Renal cortex interstitium (tissue), 11 donors: ENCODE data around the gene CARMIL3. TPM values are rescaled to one million over a fixed set of nuclear protein-coding genes. Genes with fewer than 3 reads are reported as not detected.
A peak's percentile ranks its signal among the peaks of the same experiment; 100 is the strongest.

Source experiments
- DNase-seq, 11 donors: peaks; one replicate each; pipeline ENCODE4 v3.0.0-alpha.2; 2013; ENCODE audit warnings: low read depth in 9 of 11, low spot score in 4 of 11; ENCODE audit errors: extremely low read depth in 1 of 11
- polyA plus RNA-seq, 3 donors: library from polyadenylated mRNA; unstranded; fragments of 120-200 nt; gene quantifications; one replicate each; pipeline ENCODE4 v1.2.1, GENCODE V29; 2013; ENCODE audit not compliant: insufficient read length in 3 of 3

Gene CARMIL3
- polyA plus RNA-seq, 3 donors = 1.5 to 3.7 (median 2.7) TPM

DNA sequence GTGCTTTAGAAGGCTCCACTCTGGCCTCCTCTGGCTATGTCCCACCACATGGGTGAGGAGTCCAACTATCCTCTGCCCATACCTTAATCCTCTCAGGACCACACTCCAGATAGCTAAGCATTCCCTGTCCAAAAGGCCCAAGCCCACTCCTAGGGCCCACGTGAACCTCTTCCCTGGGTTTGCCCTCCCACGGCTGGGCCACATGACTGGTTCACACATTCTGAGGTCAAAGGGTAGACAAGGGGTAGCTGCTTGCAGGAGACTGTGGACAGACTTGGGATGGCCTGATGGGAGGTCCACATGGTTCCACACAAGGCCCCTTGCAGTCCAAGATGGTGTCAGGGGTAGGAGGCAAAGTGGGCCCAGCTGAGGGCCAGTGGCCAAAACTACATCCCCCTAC is 36.3 kb downstream of the CARMIL3 start:
- DNase-seq = no peak

DNA sequence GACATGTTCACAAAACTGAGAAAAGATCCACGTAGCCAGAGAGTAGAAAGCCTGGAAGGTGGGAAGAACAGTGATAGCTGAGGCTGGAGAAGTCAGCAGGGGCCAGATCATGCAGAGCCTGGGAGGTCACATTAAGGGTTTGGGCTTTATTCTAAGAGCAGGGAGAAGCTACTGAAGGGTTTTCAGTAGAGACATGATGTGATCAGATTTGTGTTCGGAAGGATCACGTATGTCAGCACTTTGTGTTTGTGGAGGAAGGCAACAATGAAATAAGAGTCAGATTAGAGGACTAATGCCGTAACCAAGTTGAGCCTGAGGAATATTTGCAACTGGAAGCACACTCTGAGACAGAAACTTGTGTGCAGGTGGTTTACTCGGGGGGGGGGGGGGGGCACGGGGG is 38.1 kb downstream of the CARMIL3 start:
- DNase-seq = no peak

DNA sequence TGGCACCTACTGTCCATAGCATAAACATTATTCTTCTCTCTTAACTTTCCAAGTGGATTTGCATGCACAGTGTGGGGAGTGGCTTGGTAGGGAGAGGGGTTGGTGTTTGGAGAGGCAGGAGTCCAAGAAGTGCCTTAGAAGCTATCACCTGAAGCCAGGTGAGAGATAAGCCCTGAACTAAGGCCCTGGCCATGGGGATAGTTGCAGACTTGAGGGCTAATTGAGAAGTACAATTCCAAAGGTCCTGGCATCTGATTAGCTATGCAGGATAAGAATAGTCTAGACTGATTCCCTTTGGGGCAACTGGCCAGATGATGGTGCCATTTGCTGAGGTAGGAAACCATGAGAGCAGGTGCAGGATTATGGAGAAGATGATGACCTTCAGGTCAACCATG is 40.3 kb downstream of the CARMIL3 start:
- no peak for DNase-seq

DNA sequence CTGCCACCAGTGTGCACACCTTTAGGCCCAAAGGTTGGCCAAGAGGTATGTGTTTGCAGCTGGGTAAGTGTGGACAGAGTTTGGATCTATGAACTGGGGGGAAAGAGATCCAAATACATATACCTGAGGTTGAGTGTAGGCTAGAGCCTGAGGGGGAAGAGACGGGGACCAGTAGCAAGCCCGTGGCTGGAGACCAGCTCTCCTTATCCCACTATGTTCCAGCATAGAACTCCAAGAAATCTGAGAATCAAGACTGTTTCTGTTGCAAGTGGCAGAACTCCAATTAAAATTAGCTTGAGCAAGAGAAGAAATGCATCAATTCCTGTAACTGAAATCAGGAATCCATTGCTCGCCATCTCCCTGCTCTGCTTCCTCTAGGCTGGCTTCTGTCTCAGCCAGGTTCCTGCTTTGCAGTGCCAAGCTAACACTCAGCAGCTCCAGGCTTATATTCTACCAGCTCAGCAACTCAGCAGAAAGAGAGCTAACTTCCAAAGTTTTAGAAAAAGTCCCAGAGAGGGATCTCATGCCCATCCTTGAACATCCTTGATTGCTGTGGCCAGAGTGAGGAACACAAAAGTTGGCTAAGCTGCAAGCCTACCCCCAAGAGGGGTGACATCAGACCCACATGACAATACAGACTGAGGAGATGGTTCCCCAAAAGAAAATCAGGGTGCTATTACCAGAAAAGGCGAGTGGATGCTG is 40.8 kb downstream of the CARMIL3 start:
- no peak for DNase-seq

DNA sequence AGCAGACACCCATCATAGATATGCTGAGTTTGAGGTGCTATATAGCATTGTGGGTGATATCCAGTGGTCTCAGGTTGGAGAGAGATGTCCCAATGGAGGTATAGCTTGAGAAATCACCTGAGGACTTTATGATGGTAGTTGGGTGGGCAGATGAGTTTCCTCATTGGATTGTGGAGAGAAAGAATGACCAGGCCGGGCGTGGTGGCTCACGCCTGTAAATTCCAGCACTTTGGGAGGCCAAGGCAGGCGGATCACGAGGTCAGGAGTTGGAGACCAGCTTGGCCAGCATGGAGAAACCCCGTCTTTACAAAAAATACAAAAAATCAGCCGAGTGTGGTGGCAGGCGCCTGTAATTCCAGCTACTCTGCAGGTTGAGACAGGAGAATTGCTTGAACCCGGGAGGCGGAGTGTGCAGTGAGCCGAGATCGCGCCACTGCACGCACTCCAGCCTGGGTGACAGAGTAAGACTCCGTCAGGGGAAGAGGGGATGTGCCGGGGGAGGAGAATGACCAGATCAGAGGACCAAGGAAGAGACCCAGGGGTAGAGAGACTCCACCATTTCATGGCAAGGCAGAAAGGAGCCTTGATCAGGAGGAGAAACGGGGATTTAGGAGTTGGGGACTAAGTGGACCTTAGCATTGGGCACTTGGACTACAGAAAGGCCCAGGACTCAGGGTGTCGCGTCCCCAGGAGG is 41.5 kb downstream of the CARMIL3 start:
- no peak for DNase-seq

DNA sequence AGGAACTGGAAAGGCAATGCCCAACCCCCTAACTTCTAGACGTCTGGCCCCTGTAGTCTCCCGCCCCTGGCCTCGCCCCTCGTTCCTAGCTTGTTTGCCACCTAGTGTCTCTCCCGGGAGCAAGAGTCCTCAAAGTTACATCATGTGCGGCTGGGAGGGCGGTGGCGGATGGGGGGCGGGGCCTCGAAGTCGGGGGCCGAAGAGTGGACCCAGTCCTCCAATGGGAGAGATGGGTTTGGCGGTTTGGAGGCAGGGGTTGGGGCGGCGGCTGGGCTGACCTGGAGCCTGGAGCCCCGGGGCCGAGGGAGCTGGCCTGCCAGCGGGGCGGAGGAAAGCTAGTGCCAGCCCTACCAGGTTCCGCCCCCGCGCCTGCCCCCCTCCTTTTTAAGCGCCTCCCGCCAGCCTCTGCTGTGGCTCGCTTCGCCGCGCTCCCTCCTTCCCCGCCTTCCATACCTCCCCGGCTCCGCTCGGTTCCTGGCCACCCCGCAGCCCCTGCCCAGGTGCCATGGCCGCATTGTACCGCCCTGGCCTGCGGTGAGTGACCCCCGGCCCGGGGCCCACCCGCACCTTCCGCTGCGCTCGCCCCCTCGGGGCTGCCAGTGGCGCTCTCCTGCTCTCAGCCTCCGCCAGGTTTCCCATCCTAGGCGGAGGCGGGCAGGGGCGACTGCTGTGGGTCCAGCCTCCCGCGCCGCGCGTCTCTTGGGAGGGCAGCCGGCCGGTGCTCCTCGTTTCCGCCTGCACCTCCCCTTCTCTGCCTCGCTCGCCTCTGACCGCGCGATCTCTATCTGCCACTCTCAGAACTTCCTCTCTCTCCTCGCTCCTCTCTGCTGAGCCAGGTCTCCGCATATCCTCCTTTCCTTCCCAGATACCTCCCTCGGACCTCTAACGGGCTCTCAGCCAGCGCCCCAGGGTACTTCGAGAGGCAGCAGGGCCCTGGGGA is 42.4 kb downstream of the CARMIL3 start, which contains the start of gene PCK2:
TSS of gene PCK2 (plus strand) at position 411 of the 940 bp plus-strand sequence. CDS start at position 506, 95 bp downstream.
- peak in 9 of 11 donors; percentile 47 to 80 (median 67) for DNase-seq

DNA sequence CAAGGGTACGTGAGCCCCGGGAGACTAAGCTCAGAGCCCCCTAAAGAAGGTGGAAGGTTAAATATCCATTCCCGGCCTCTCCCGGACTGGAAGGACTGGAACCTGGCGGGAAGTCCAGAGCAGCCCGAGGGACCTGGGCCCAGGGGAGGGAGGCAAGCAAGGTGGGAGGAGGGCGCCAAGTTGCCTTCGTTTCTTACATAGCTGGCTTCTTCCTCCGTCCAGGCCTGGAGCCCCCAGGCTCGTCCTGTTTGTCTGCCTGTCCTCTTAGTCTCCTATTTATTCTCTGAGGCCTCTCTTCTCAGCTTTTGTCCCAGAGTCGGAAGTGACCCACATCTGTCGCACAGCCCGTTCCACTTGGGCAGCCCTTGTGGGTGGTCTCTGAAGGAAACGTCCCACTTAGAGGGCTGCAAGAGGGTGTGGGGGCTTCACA is 43.0 kb downstream of the CARMIL3 start:
- DNase-seq = no peak

DNA sequence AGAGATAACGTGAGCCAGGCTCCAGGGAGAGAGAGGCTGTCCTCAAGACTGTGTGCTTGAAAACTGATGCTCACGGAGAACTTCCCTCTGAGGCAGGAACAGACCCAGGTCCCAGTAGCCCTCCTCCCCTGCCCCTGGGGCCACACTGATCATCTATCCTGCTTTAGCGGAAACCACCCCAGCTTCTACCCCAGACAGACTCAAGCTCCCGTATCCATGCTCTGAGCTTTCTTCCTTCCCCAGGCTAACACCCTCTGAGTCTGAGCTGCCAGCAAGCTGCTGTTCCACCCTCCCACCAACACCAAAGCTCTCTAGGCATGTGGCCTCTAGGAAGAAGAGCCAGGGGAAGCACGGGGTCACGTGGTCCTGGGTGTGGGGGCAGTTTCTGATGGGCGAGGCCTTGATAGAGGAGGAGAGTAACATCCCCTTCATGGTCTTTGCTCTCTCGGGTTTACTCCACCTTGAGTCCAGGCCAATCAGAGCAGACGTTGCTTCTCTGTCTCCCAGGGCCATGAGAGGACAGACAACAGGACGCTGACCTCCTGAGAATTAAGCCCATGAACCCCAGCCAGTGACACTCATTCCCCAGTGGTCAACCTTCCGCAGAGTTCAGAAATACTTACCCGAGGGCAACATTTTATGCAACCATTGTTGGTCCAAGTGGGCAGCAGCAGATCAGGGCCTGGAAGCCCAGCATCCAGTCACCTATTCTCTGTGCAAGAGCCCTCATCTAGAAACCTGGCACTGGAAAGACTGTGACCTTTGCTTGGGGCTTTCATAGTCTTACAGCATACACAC is 43.7 kb downstream of the CARMIL3 start:
- DNase-seq = peak in 3 of 11 donors; percentile 27 to 64 (median 44)

DNA sequence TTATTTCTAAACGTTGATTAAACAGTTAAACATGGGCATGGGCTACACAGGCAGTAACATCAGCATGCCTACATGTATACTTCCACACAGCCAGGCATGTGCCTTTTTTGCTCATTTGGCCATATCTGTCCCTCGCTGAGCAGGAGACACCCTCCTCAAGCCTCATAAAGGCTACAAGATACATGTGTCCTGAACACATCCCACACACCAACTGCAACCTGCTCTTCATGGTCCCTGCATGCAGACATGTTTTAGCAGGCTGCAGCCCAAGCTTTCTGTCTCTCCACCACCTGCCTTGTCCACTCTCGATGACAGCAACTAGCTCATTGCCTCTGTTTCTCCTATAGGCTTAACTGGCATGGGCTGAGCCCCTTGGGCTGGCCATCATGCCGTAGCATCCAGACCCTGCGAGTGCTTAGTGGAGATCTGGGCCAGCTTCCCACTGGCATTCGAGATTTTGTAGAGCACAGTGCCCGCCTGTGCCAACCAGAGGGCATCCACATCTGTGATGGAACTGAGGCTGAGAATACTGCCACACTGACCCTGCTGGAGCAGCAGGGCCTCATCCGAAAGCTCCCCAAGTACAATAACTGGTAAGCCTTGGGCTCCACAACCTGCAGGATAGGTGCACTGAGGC is 44.9 kb downstream of the CARMIL3 start:
- DNase-seq = no peak

DNA sequence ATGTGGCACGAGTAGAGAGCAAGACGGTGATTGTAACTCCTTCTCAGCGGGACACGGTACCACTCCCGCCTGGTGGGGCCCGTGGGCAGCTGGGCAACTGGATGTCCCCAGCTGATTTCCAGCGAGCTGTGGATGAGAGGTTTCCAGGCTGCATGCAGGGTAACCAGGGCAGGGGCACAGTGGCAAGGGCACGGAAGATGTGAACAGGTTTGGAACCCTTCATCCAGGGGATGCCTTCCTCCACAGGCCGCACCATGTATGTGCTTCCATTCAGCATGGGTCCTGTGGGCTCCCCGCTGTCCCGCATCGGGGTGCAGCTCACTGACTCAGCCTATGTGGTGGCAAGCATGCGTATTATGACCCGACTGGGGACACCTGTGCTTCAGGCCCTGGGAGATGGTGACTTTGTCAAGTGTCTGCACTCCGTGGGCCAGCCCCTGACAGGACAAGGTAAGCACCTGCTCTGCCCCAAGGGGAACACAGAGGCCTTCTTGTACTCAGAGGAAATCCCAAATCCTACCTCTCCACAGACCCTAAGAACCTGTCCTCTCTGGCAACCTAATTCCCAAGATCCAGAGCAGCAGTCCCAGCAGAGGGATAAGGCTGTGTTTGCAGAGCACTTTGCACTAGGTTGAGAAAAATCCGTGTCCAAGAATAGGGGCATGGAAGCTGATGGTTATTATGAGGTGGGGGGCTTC is 46.6 kb downstream of the CARMIL3 start:
- no peak for DNase-seq

DNA sequence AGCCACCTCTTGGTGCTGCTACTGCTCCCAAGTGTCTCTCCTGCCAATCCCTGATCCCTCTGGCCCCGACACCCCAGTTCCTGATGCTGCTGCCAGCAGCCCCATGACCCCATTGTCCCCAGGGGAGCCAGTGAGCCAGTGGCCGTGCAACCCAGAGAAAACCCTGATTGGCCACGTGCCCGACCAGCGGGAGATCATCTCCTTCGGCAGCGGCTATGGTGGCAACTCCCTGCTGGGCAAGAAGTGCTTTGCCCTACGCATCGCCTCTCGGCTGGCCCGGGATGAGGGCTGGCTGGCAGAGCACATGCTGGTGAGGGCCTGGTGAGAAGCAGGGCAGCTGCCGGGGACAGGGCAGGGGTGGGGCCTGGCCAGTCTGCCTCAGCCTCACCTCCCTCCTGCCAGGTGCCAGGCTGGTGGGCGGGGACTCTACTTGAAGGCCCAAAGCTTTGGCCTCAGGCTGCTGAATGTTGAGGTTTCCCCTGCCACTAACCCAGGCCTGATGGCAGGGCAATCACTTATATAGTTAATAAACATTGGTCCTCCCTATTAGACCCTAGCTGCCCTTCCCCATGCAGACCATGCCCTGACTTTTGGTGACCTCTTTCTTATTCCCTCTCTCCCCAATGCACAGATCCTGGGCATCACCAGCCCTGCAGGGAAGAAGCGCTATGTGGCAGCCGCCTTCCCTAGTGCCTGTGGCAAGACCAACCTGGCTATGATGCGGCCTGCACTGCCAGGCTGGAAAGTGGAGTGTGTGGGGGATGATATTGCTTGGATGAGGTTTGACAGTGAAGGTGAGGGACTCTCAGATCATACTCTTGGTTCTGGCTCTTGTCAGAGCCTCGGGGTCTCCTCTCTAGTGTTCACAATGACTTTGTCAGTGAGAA is 47.4 kb downstream of the CARMIL3 start:
- no peak for DNase-seq

DNA sequence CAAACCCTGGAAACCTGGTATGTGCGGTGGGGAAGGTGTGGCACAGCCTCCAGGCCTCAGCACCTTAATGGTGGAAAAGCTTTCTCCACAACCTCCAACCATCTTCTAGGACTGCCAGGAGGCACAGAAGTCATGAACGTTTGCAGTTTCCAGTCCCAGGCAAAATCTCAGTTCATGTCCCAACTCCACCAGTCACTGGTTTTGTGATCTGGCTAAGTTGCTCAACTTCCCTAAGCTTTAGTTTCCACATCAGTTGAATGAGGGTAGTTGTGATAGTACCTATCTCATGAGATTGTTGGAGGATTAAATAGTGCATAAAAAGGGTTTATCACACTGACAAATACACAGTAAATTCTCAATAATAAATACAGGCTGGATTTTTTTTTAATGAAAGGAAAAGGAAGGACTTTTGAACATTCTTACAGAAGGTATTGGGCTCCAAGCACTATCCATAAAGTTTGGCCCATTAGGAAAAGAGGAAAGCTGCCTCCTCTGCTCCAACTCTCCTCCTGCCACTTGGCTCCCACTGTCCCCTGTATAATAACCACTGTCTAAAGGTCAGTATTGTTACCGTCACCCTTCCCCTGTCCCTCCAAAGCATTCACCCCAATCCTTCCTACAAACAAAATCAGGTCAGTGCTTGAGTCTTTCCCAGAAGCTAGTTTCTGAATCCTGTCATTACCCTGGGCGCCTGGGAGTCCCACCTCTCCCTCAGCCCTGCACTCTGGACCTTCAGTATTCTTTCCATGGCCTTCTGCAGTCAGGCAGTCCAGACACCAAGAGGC is 48.6 kb downstream of the CARMIL3 start:
- no peak for DNase-seq

DNA sequence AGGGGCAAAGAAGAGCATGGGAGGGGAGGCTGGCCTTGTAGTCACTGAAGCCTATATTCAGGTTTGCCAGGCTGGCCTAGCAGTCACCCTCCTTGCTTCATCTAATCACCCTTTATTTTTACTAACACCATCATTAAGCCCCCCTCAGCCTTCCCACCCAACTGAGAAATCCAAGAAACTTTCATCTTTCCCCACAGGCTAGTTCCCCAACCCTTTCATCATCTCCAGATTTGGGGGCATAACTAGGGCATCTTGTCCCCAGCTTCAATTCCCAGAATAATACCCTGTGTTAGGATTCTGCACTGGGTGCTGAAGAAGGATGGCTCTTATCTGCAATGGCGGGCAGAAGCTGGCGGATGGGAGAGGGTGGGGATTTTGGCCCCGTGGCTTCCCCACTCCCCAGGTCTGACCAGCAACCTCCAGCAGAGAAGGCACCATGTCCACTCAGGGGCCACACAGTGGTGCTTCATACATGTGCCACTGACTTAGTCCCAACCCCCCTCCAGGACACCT is 49.2 kb downstream of the CARMIL3 start:
- no peak for DNase-seq

DNA sequence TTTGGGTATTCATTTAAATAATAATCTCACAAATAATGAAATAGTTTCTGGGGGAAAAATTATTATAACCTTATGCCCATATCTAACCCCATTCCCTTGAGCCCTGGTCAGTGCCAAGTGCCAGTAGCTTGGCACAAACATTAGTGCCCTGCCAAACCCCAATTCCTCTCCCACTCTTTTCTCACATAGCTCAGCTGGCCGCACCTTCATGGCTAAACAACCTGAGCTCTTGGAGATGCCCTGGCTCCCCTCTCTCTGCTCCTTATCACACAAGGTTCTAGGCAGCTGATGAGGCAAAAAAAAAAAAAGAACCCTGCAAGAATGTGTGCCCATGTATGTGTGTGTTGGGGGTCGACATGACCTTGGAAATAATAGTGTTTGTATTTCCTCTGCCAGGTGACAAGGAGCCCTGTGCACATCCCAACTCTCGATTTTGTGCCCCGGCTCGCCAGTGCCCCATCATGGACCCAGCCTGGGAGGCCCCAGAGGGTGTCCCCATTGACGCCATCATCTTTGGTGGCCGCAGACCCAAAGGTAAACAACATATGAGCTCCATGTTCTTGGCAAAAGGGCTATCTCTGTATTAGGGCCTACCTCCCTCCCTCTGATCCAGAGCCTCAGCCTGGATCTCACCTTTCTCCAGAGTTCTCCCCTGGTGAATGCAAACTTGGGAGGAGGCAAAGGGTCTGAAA is 50.7 kb downstream of the CARMIL3 start:
- no peak for DNase-seq

DNA sequence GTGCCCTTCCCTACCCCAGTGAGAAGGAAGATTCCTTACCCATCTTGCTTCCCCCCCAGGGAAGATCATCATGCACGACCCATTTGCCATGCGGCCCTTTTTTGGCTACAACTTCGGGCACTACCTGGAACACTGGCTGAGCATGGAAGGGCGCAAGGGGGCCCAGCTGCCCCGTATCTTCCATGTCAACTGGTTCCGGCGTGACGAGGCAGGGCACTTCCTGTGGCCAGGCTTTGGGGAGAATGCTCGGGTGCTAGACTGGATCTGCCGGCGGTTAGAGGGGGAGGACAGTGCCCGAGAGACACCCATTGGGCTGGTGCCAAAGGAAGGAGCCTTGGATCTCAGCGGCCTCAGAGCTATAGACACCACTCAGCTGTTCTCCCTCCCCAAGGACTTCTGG is 51.6 kb downstream of the CARMIL3 start:
- no peak for DNase-seq
